ENCODE data around the gene L3MBTL1.

L3MBTL1 gene

GRCh38 chr20:43507150-43508080 lies at the start of gene L3MBTL1:
L3MBTL1 (plus strand) TSS chr20:43507697; CDS start chr20:43513504, 5,807 bp downstream.
- no peak for DNase-seq (ENCODE audit: low read depth, low spot score)
- H3K27ac ChIP-seq: no peak within 1 kb of the TSS

GRCh38 chr20:43458422-43458924 lies 49.0 kb upstream of the L3MBTL1 start:
- peak overlapping the region; percentile 90 for H3K27ac ChIP-seq
- DNase-seq (ENCODE audit: low read depth, low spot score): no peak

DNA sequence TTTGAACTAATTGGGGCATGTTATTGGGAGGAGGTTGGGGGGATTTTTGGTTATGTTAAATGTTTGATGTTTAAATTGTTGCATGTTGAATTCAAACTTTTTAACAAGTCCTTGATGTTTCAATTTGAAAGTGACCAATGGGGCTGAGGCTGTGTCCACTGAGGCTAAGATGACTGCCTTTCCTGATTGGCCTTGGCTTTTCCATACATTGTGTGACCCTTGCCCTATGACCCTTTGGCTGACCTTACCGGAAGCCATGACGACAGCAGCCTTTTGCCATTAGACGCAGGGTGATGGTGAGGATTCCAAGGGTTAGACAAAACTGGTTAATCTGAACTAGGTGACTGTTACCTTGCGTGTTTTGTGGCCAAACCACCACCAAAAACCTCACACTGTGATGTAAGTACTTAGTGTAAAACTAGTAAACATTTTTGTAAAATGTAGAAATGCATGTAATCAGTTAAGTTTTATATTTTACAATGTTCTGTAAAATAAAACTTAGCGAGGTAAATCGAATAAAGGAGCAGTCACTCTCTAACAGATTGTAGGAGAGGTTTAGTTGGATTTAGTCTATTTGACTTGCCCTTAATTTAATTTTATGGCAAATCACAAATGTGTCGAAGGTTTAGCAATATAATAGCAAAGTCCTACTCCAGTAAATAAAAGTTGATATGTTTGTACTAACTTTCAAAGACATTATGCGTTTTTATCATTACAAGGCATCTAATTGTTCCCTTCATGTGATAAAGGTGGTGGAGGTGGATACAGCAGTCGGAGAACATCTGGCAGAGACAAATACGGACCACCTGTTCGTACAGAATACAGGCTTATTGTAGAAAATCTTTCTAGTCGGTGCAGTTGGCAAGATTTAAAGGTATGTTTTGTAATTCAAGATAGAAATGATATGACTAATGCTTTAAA lies 48.2 kb upstream of the L3MBTL1 start:
- H3K27ac ChIP-seq: peak overlapping the region; percentile 90
- DNase-seq (ENCODE audit: low read depth, low spot score): no peak

DNA sequence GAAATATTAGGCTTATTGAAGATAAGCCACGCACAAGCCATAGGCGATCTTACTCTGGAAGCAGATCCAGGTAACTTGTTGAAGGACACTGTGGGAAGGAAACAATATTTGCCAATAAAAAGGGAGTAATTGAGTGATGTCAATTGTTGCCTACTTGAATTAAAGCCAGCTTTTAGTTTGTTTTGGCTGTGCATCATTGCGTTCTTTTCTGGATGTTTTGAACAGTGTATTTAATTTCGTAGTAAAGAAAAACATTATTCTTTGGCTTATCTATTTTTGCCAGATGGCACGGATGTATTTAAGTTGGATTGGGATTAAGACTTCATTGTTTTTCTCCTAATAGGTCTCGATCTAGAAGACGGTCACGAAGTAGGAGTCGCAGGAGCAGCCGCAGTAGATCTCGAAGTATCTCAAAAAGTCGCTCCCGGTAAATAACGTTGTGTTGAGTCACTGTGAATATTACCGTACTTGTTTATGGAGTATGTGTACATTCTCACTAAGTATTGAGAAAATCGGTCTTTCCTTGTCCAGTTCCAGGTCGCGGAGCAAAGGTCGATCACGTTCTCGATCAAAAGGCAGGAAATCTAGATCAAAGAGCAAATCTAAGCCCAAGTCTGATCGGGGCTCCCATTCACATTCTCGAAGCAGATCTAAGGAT lies 47.2 kb upstream of the L3MBTL1 start:
- no peak for DNase-seq (ENCODE audit: low read depth, low spot score)
- no peak overlapping the region for H3K27ac ChIP-seq

DNA sequence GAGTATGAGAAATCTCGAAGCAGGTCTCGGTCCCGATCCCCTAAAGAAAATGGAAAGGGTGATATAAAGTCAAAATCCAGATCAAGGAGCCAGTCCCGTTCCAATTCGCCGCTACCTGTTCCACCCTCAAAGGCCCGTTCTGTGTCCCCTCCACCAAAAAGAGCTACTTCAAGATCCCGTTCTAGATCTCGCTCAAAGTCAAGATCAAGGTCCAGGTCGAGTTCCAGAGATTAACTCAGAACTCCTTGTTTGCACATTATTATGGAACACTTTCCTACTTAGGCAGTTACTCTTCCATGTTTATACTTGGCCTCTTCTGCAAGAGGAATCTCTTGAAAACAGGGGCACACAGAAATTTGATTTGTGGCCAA lies 46.7 kb upstream of the L3MBTL1 start:
- DNase-seq (ENCODE audit: low read depth, low spot score): no peak
- no peak overlapping the region for H3K27ac ChIP-seq

DNA sequence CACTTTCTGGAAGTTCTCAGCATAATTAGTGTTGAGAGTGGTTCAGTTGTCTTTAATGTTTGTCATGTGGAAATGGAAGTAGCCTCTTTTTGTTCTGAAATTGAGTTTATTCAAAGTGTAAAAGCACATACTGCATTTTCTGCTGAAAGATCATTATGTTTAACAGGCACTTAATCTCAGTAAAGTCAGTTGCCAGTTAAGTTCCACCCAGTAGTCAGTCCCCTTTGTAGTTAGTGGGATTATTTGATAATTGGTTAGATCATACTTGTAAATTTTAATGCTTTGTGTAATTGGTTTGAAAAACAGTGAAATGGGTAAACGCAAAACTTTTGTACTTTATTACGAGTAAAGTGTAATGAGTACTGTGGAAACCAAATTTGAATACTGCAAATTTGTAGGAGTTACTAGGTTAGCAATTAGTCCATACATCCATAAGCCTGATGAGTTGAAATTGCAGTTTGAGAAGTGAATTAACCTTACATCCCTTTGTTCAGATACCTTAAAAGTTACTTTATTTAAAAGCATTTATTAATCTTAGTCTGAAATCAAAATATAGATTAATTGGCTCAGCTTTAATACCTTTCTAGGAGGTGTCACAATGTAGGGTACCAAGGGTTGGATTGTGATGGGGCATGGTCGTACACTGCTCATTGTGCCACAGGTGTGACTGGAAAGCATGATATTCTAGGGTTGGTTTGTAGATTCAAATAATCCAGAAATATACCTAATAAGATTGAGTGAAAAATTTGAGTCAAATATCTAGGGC lies 45.4 kb upstream of the L3MBTL1 start:
- no peak for DNase-seq (ENCODE audit: low read depth, low spot score)
- H3K27ac ChIP-seq: no peak overlapping the region

- DNase-seq (ENCODE audit: low read depth, low spot score): no peak
- H3K27ac ChIP-seq: no peak overlapping the region
Measured at GRCh38 chr20:43462660-43463526, 44.6 kb upstream of the L3MBTL1 start.

GRCh38 chr20:43463527-43464218 lies 43.8 kb upstream of the L3MBTL1 start:
- no peak overlapping the region for H3K27ac ChIP-seq
- DNase-seq (ENCODE audit: low read depth, low spot score): no peak

DNA sequence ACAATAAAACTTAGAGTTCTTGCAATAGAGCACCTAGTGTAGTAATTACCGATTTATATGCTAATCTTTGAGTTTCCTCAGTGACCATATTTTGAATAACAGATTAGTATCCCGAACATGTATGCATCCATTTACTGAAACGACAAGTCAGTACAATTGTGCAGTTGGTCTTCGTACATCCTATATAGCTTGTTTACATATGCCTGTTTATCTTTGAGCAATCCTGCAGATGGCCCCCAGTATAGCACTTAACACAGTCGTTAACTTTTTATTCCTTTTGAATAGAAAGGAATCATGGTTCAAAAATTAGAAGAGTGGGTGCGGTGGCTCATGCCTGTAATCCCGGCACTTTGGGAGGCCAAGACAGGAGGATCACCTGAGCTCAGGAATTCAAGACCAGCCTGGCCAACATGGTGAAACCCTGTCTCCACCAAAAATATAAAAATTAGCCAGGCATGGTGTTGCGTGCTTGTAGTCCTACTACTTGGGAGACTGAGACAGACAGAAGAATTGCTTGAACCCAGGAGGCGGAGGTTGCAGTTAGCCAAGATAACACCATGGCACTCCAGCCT lies 43.2 kb upstream of the L3MBTL1 start:
- no peak overlapping the region for H3K27ac ChIP-seq
- no peak for DNase-seq (ENCODE audit: low read depth, low spot score)

GRCh38 chr20:43465625-43465943 lies 41.9 kb upstream of the L3MBTL1 start:
- DNase-seq (ENCODE audit: low read depth, low spot score): no peak
- no peak overlapping the region for H3K27ac ChIP-seq

DNA sequence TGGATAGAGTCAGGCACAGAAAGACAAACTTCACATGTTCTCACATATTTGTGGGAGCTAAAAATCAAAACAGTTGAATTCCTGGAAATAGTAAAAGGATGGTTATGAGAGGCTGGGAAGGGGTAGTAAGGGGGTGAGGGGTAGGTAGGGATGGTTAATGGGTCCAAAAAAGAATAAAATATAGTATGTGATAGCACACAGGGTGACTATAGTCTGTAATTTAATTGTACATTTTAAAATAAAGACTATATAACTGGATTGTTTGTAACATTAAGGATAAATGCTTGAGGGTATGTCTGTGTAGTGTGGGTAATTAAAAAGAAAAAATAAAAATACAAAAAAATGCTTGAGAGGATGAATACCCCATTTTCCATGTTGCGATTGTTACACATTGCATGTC lies 39.9 kb upstream of the L3MBTL1 start:
- DNase-seq (ENCODE audit: low read depth, low spot score): no peak

DNA sequence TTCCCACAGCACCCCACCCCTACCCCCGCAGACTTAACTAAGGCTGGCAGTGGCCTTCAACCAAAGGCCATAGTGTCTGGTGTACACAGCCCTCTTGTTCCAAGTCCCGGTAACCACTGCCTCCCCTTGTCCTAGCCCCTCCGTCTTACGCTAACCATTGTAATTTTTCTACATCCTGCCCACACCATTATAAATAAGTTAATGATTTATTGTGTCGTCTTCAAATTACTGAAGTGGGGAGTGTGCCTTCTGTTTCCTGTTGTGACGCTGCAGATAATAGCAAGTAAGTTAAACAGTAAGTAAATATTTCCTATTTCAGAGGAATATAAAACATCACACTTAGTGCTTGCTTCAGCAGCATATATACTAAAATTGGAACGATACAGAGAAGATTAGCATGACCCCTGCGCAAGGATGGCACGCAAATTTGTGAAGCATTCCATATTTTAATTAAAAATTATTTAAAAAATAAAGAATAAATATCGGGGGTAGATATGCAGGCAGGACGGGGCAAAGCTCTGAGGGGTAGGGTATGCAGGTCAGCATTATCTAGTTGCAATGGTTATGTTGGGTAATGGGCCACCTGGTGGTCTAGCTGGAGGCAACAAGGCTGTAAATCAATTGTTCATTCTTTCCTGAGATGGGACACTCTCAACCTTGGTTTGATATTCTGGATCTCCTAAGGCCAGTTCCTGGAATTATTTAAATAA lies 34.7 kb upstream of the L3MBTL1 start:
- no peak for DNase-seq (ENCODE audit: low read depth, low spot score)
- H3K27ac ChIP-seq: no peak overlapping the region

More for the DNA sequence above, 39.9 kb upstream of the L3MBTL1 start:
- H3K27ac ChIP-seq: no peak overlapping the region

DNA sequence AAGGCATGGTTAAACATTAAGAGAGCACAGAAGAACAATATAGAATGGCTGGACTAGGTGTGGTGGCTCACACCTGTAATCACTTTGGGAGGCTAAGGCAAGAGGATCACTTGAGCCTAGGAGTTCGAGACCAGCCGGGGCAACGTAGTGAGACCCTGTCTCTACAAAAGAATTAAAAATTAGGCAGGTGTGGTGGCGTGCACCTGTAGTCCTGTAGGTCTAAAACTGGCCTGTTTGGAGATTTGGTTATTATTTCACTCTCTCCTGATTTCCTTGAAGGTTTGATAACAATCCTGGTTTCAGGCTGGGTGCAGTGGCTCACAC lies 34.2 kb upstream of the L3MBTL1 start:
- DNase-seq (ENCODE audit: low read depth, low spot score): no peak
- no peak overlapping the region for H3K27ac ChIP-seq

GRCh38 chr20:43477193-43477592 lies 30.3 kb upstream of the L3MBTL1 start:
- H3K27ac ChIP-seq: no peak overlapping the region
- DNase-seq (ENCODE audit: low read depth, low spot score): no peak

GRCh38 chr20:43477619-43478018 lies 29.9 kb upstream of the L3MBTL1 start:
- no peak overlapping the region for H3K27ac ChIP-seq
- DNase-seq (ENCODE audit: low read depth, low spot score): no peak

GRCh38 chr20:43490038-43490437 lies 17.5 kb upstream of the L3MBTL1 start:
- no peak for DNase-seq (ENCODE audit: low read depth, low spot score)
- H3K27ac ChIP-seq: no peak overlapping the region

DNA sequence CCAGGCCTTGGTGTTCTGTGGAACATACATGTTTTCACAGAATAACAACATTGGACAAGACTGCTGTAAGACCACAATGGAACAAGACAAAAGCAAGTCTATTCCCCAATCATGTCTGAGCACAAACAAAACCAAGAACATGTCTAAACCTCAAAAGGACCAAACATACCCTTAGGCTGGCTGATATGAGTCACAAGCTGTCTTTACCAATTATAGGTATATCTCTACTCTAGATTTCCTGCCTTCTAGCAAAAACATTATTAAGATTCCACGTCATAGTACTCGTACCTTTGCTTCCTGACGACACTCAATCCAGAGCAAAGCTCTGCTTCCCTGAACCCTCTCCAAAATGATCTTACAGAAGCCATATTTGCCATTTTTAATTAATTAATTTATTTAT lies 15.4 kb upstream of the L3MBTL1 start:
- peak; percentile 90 for DNase-seq (ENCODE audit: low read depth, low spot score)
- peak overlapping the region; percentile 52 for H3K27ac ChIP-seq

Data from epithelial cell of prostate (primary cell).